ENCODE measurements around the gene ACTG2. TPM values are rescaled to one million over a fixed set of nuclear protein-coding genes. Genes with fewer than 3 reads are reported as not detected.

ACTG2 gene
- 0.20 to 0.39 TPM (median 0.25 TPM) in 5 replicates for total RNA-seq (2022; extraction: Qiagen RNA extraction)

DNA sequence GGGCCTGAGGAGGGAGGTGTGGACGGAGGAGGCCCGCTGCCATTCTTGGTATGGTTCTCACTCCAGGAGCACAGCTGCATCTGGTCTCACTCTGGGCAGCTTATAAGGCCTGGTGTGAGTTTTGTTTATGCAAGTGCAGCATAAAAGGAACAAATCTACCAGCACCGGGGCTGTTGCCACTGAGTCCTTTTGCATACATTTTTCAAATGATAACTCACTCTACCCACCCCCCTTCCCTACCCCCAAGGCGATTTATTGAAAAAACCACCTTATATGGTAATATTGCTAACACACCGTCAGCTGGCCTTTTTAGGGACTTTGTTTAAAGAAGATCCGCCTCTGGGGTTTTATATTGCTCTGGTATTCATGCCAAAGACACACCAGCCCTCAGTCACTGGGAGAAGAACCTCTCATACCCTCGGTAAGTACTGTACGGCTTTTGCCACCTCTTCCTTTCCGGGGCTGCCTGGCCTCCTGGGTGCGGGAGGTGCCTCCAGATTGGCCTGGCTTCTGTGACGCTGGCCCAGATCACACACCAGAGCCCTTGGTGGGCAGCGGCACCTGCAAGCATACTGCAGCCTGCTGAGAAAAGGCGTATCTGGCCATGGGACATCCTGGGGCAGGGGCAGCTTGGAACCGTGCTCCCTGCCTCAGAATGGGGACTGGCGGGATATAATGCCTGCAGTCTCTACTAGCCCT is at the start of gene ACTG2:
Gene ACTG2, plus strand, starts transcription at position 378 of the 699 bp plus-strand sequence. CDS start 8,304 bp downstream, outside the sequence.

DNA sequence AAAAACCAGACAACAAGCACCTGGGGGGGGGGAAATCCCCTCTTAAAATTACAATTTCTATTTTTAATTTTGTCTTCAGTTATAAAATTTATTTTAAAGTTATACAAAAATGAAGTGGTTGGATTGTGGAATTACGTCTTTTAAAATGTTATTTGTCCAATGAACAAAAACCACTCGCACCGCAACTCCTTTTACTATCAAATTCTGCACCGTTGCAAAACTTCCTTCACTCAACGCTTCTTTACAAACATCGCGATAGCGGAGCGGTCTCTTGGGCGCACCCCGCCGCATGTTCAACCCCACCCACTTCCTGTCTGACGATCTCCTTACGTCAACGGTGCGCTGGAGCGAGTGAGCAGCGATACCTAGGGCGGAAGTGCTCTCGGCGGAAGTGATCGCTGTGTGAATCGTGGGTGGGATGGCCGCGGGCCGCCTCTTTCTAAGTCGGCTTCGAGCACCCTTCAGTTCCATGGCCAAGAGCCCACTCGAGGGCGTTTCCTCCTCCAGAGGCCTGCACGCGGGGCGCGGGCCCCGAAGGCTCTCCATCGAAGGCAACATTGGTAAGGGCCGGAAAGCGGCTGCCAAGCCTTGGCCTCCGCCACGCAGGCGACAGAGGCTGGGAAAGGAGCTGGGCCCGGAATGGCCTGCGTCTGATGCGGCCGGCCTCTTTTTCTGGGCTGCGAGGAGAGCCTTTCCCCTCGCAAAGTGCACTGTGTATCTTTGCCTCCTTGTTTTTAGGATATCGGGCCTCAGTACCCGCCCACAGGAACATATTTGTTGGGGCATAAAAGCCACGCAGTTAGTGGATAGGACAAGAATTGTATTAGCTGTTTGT is 33.9 kb downstream of the ACTG2 start, which contains the start of gene DGUOK:
Gene DGUOK, plus strand, starts transcription at position 388 of the 835 bp plus-strand sequence. Its CDS starts 31 bp downstream, at position 419.

Other genes starting within 250 kb of the ACTG2 start
- gene TPRKB, start 155.7 kb upstream of the ACTG2 start, total RNA-seq (2022; extraction: Qiagen RNA extraction) = 64.7 to 84.6 TPM (median 75.8 TPM) in 5 replicates
- gene DUSP11, start 112.9 kb upstream of the ACTG2 start, total RNA-seq (2022; extraction: Qiagen RNA extraction) = 37.7 to 47.7 TPM (median 39.0 TPM) in 5 replicates
- not detected in 5 replicates for gene C2orf78, start 108.8 kb upstream of the ACTG2 start, total RNA-seq (2022; extraction: Qiagen RNA extraction)
- gene STAMBP, start 64.0 kb upstream of the ACTG2 start, total RNA-seq (2022; extraction: Qiagen RNA extraction) = 48.4 to 53.9 TPM (median 51.5 TPM) in 5 replicates
- gene DGUOK, start 33.9 kb downstream of the ACTG2 start, total RNA-seq (2022; extraction: Qiagen RNA extraction) = 142 to 171 TPM (median 168 TPM) in 5 replicates
- 7.5 to 11.3 TPM (median 9.3 TPM) in 5 replicates for gene TET3, start 91.9 kb downstream of the ACTG2 start, total RNA-seq (2022; extraction: Qiagen RNA extraction)